Measurements from ENCODE around the gene PHF23.

The PHF23 gene

GRCh38 chr17:7215136-7215638 lies 24.1 kb downstream of the PHF23 start:
- H3K4me1 Mint-ChIP-seq (ENCODE audit: low read depth), result peaks cover 56% of the 10 kb centered on the region
- H3K4me3 Mint-ChIP-seq, result peak overlapping the region; percentile 89
- peaks cover 16% of the 10 kb centered on the region for H3K27me3 Mint-ChIP-seq (ENCODE audit: low read depth)
- H3K27ac Mint-ChIP-seq, result peak overlapping the region; percentile 96
- peaks cover under 1% of the 10 kb centered on the region for H3K36me3 Mint-ChIP-seq (ENCODE audit: low read depth)
- H3K9me3 Mint-ChIP-seq, result no peaks in the 10 kb centered on the region

GRCh38 chr17:7214300-7215135 lies 24.7 kb downstream of the PHF23 start:
- Mint-ChIP-seq H3K4me1 (ENCODE audit: low read depth) (peaks cover 53% of the 10 kb centered on the region), H3K4me3 (peak overlapping the region; percentile 89), H3K27ac (peak overlapping the region; percentile 96), H3K27me3 (ENCODE audit: low read depth) (peaks cover 22% of the 10 kb centered on the region), H3K9me3 (no peaks in the 10 kb centered on the region), H3K36me3 (ENCODE audit: low read depth) (peaks cover 3% of the 10 kb centered on the region)

GRCh38 chr17:7213895-7214299 lies 25.4 kb downstream of the PHF23 start:
- Mint-ChIP-seq H3K4me3 (peak overlapping the region; percentile 89), H3K9me3 (no peaks in the 10 kb centered on the region), H3K27ac (peak overlapping the region; percentile 96), H3K36me3 (ENCODE audit: low read depth) (peaks cover 3% of the 10 kb centered on the region), H3K27me3 (ENCODE audit: low read depth) (peaks cover 22% of the 10 kb centered on the region), H3K4me1 (ENCODE audit: low read depth) (peaks cover 48% of the 10 kb centered on the region)

- H3K36me3 Mint-ChIP-seq (ENCODE audit: low read depth), result peaks cover 5% of the 10 kb centered on the region
- H3K4me1 Mint-ChIP-seq (ENCODE audit: low read depth), result peaks cover 38% of the 10 kb centered on the region
- no peaks in the 10 kb centered on the region for H3K9me3 Mint-ChIP-seq
- H3K27ac Mint-ChIP-seq, result no peak overlapping the region
- no peak overlapping the region for H3K4me3 Mint-ChIP-seq
- H3K27me3 Mint-ChIP-seq (ENCODE audit: low read depth), result peaks cover 22% of the 10 kb centered on the region
Observed at GRCh38 chr17:7211491-7212273, 27.6 kb downstream of the PHF23 start.

- peaks cover 5% of the 10 kb centered on the region for H3K36me3 Mint-ChIP-seq (ENCODE audit: low read depth)
- peak overlapping the region; percentile 45 for H3K27ac Mint-ChIP-seq
- peaks cover 22% of the 10 kb centered on the region for H3K27me3 Mint-ChIP-seq (ENCODE audit: low read depth)
- peaks cover 42% of the 10 kb centered on the region for H3K4me1 Mint-ChIP-seq (ENCODE audit: low read depth)
- no peaks in the 10 kb centered on the region for H3K9me3 Mint-ChIP-seq
- no peak overlapping the region for H3K4me3 Mint-ChIP-seq
Observed at GRCh38 chr17:7208754-7209460, 30.4 kb downstream of the PHF23 start.

GRCh38 chr17:7208027-7208571 lies 31.2 kb downstream of the PHF23 start:
- Mint-ChIP-seq H3K4me1 (ENCODE audit: low read depth) (peaks cover 37% of the 10 kb centered on the region), H3K4me3 (no peak overlapping the region), H3K27me3 (ENCODE audit: low read depth) (peaks cover 16% of the 10 kb centered on the region), H3K36me3 (ENCODE audit: low read depth) (peaks cover 5% of the 10 kb centered on the region), H3K9me3 (no peaks in the 10 kb centered on the region), H3K27ac (peak overlapping the region; percentile 45)

GRCh38 chr17:7207120-7208001 lies 31.9 kb downstream of the PHF23 start:
- H3K9me3 Mint-ChIP-seq, result no peaks in the 10 kb centered on the region
- peak overlapping the region; percentile 61 for H3K27ac Mint-ChIP-seq
- H3K36me3 Mint-ChIP-seq (ENCODE audit: low read depth), result peaks cover 12% of the 10 kb centered on the region
- H3K4me3 Mint-ChIP-seq, result peak overlapping the region; percentile 9
- peaks cover 14% of the 10 kb centered on the region for H3K27me3 Mint-ChIP-seq (ENCODE audit: low read depth)
- H3K4me1 Mint-ChIP-seq (ENCODE audit: low read depth), result peaks cover 36% of the 10 kb centered on the region

GRCh38 chr17:7205561-7205960 lies 33.7 kb downstream of the PHF23 start:
- H3K4me1 Mint-ChIP-seq (ENCODE audit: low read depth), result peaks cover 33% of the 10 kb centered on the region

GRCh38 chr17:7204828-7205461 lies 34.3 kb downstream of the PHF23 start:
- peaks cover 9% of the 10 kb centered on the region for H3K36me3 Mint-ChIP-seq (ENCODE audit: low read depth)
- H3K27ac Mint-ChIP-seq, result peak overlapping the region; percentile 95
- H3K4me1 Mint-ChIP-seq (ENCODE audit: low read depth), result peaks cover 33% of the 10 kb centered on the region
- H3K9me3 Mint-ChIP-seq, result no peaks in the 10 kb centered on the region
- peak overlapping the region; percentile 86 for H3K4me3 Mint-ChIP-seq
- H3K27me3 Mint-ChIP-seq (ENCODE audit: low read depth), result peaks cover 3% of the 10 kb centered on the region

More at GRCh38 chr17:7205561-7205960, 33.7 kb downstream of the PHF23 start:
- H3K27me3 Mint-ChIP-seq (ENCODE audit: low read depth), result peaks cover 7% of the 10 kb centered on the region
- H3K27ac Mint-ChIP-seq, result peak overlapping the region; percentile 95
- peak overlapping the region; percentile 86 for H3K4me3 Mint-ChIP-seq
- no peaks in the 10 kb centered on the region for H3K9me3 Mint-ChIP-seq
- peaks cover 12% of the 10 kb centered on the region for H3K36me3 Mint-ChIP-seq (ENCODE audit: low read depth)

- H3K4me3 Mint-ChIP-seq, result peak overlapping the region; percentile 86
- no peaks in the 10 kb centered on the region for H3K9me3 Mint-ChIP-seq
- H3K4me1 Mint-ChIP-seq (ENCODE audit: low read depth), result peaks cover 33% of the 10 kb centered on the region
- H3K27me3 Mint-ChIP-seq (ENCODE audit: low read depth), result no peaks in the 10 kb centered on the region
- H3K36me3 Mint-ChIP-seq (ENCODE audit: low read depth), result peaks cover 9% of the 10 kb centered on the region
- H3K27ac Mint-ChIP-seq, result peak overlapping the region; percentile 95
Observed at GRCh38 chr17:7204336-7204735, 34.9 kb downstream of the PHF23 start.

GRCh38 chr17:7203391-7203790 lies 35.9 kb downstream of the PHF23 start:
- H3K36me3 Mint-ChIP-seq (ENCODE audit: low read depth), result peaks cover 9% of the 10 kb centered on the region
- no peaks in the 10 kb centered on the region for H3K9me3 Mint-ChIP-seq
- no peaks in the 10 kb centered on the region for H3K27me3 Mint-ChIP-seq (ENCODE audit: low read depth)
- H3K4me1 Mint-ChIP-seq (ENCODE audit: low read depth), result peaks cover 32% of the 10 kb centered on the region
- H3K4me3 Mint-ChIP-seq, result peak overlapping the region; percentile 17
- no peak overlapping the region for H3K27ac Mint-ChIP-seq

GRCh38 chr17:7196651-7197401 lies 42.4 kb downstream of the PHF23 start:
- Mint-ChIP-seq H3K27ac (no peak overlapping the region), H3K9me3 (no peaks in the 10 kb centered on the region), H3K27me3 (ENCODE audit: low read depth) (no peaks in the 10 kb centered on the region), H3K36me3 (ENCODE audit: low read depth) (peaks cover 5% of the 10 kb centered on the region), H3K4me3 (no peak overlapping the region), H3K4me1 (ENCODE audit: low read depth) (no peaks in the 10 kb centered on the region)
